HG02885 (cell line): Measurements from ENCODE around the gene PLD3.
A peak's percentile ranks its signal among the peaks of the same experiment; 100 is the strongest.
"Not testable (repeated sequence)": the region's sequence is repeated elsewhere in the genome, so short reads cannot be mapped to it uniquely, and the experiment has no call there.

Source experiments
- ATAC-seq: cut with Tn5 transposase; IDR thresholded peaks from one replicate; pipeline ENCODE4 v1.9.1; 2021; ENCODE audit warnings: mild to moderate bottlenecking; ENCODE audit not compliant: unreplicated experiment, poor library complexity

PLD3 gene

GRCh38 chr19:40360020-40360707 lies 11.7 kb downstream of the PLD3 start:
- no peak for ATAC-seq

- no peak for ATAC-seq
Observed at GRCh38 chr19:40360708-40361241, 12.3 kb downstream of the PLD3 start.

- ATAC-seq: no peak
Observed at GRCh38 chr19:40362160-40362559, 13.7 kb downstream of the PLD3 start.

GRCh38 chr19:40363069-40363468 lies 14.6 kb downstream of the PLD3 start:
- ATAC-seq: no peak

GRCh38 chr19:40365010-40365409 lies 16.5 kb downstream of the PLD3 start:
- ATAC-seq: no peak

DNA sequence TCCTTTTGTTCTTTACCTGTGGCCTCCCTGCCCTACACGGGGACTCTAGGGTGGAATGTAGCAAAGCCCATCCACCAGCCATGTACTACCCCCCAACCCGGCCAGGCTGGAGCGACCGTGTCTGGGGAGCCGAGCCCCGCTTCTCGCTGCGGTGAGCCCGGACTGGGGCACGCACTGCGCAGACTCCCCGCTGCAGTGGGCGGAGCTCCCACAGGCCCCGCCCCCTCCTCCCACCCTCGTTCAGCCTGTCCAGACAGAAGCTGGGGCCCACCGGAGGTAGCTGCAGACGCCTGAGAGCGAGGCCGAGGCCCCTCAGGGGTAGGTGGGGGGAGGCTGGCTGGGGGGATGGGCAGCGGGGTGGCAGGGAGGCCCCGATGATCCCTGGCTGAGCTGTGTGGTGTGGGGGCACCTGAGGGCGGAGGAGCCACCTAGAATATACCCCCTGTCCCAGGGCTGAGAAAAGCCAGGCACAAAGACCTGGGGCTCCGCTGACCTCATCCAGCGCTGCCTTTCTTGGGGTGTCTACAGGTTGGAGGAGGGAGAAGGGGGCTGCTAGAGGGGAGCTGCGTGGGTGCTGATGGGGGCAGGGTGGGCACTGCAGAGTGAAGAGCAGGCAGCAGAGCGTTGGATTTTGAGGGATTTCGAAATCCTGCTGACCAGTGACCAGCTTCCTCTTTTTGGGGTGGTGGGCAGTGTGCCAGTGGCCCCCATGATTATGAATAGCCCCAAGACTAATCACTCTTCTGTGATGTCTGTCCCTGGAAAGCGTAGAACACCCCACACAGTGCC lies 17.3 kb downstream of the PLD3 start:
- ATAC-seq: peak; percentile 55

GRCh38 chr19:40366697-40367561 lies 18.4 kb downstream of the PLD3 start:
- no peak for ATAC-seq

DNA sequence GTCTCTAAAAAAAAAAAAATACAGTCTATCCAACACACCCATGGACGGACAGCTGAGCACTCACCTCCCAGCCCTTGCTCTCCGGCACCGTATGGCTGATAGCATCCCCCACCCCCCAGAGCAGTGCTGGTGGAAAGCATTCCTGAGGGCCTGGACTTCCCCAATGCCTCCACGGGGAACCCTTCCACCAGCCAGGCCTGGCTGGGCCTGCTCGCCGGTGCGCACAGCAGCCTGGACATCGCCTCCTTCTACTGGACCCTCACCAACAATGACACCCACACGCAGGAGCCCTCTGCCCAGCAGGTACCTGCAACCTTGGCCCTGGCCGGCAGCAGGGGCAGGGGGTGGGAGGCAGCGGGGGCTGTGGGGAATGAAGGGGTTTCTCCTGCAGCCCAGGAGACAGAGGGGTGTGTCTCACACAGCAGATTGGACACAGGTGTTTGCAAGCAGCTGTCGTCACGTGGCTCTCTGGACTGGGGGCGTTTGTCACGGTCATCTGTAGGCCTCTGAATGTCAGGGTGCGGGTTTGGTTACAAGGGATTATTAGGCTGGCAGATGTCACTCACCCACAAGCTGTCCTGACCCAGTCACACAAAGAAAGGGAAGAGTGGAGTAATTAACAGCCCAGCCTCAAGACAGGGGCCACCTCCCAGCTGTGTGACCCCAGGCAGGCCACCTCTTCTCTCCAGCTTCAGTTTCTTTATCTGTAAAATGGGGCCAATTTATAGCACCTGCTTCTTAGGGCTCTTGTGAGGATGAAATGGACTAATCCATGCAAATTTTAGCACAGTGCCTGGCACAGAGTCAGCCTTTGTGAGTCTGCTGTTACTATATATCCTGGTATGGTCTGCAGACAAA lies 19.3 kb downstream of the PLD3 start:
- ATAC-seq: no peak

DNA sequence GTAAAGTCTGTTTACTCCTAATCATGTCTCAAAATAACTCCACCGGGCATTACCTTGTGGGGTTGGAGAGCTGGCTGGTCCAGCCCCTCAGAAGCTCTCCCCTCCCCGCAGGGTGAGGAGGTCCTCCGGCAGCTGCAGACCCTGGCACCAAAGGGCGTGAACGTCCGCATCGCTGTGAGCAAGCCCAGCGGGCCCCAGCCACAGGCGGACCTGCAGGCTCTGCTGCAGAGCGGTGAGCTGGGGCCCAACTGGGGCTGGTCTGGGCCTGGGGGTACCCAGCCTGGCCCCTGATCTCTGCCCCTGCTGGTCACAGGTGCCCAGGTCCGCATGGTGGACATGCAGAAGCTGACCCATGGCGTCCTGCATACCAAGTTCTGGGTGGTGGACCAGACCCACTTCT lies 21.3 kb downstream of the PLD3 start:
- ATAC-seq: no peak

GRCh38 chr19:40370253-40370652 lies 21.8 kb downstream of the PLD3 start:
- ATAC-seq: not testable (repeated sequence)

DNA sequence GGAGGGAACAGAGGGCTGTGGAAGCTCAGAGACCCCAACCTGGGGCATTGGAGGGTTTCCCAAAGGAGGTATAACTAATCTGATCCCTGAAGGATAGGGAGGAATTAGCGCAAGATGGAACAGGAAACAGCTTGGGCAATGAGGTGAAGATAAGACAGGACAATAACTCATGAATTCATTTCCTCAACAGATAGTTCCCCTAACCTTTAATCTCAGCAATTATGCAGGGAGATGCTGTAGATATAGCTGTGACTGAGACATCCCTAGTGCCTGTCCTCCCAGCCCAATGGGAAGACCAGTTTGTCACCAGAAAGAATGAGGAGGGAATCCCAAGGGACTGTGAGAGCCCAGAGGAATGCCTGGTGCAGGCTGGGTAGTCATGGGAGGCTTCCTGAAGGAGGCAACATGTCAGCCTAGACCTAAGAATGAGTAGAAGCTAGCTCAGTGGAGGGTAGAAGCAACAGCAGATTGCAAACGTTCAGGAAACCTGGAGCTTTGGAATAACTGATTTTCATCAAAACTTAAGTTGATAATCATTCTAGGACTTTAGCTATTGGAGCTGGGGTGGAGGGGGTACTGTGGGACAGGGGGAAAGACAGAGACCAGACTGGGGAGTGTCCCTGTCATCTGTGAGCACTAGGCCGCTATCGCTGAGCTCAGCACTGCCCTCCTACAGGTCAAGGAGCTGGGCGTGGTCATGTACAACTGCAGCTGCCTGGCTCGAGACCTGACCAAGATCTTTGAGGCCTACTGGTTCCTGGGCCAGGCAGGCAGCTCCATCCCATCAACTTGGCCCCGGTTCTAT lies 22.7 kb downstream of the PLD3 start:
- no peak for ATAC-seq

- no peak for ATAC-seq
Observed at GRCh38 chr19:40371802-40372122, 23.3 kb downstream of the PLD3 start.

DNA sequence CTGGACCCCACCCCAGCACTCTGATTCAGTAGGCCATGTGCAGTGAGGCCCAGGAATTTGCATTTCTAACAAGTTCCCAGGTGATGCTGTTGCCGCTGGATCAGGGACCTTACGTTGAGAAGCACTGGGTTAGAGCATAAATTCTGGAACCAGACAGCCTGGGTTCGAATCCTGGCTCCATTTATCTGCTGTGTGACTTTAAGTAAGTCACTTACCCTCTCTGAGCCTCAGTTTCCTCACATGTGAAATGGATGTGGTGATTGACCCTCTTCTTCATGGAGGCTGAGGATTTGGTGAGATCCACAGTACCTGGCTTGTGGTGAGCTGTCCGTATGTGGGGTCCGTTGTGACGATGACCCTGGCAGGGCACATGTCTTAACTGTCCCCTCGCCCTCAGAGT lies 25.6 kb downstream of the PLD3 start:
- no peak for ATAC-seq

DNA sequence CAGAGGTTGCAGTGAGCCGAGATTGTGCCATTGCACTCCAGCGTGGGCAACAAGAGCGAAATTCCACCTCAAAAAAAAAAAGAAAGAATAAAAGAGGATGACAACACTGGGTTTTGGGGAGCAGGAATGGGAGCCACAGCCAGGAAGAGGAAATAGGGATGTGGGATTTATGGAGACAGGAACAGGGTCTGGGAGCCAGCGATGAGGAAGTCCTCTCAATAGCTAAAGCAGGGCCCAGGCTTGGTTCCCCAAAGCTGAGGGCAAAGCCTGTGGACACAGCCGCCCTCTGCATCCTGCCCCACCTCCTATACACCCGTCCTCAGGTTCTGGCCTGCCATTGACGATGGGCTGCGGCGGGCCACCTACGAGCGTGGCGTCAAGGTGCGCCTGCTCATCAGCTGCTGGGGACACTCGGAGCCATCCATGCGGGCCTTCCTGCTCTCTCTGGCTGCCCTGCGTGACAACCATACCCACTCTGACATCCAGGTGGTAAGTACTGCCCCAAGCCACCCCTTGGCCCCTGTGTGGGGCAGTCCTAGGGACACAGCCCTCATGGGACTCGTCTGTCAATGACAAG lies 27.9 kb downstream of the PLD3 start:
- no peak for ATAC-seq

GRCh38 chr19:40377876-40378385 lies 29.4 kb downstream of the PLD3 start:
- no peak for ATAC-seq

DNA sequence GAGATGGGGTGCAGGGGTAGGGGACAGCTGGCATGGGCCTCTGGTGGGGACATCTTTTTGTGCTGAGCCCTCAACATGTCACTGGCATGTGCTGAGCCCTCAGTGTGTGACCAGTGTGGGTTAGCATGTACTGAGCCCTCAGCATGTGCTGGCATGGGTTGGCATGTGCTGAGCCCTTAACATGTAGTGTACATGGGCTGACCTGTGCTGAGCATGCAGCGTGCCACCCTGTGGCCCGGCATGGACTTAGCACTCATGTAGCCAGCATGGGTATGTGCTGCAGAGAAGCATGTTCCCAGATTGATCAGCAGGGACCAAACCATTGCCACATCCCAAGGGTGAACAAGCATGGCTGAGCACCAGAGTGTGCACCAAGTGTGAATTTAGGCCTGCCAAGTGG lies 30.0 kb downstream of the PLD3 start:
- no peak for ATAC-seq

DNA sequence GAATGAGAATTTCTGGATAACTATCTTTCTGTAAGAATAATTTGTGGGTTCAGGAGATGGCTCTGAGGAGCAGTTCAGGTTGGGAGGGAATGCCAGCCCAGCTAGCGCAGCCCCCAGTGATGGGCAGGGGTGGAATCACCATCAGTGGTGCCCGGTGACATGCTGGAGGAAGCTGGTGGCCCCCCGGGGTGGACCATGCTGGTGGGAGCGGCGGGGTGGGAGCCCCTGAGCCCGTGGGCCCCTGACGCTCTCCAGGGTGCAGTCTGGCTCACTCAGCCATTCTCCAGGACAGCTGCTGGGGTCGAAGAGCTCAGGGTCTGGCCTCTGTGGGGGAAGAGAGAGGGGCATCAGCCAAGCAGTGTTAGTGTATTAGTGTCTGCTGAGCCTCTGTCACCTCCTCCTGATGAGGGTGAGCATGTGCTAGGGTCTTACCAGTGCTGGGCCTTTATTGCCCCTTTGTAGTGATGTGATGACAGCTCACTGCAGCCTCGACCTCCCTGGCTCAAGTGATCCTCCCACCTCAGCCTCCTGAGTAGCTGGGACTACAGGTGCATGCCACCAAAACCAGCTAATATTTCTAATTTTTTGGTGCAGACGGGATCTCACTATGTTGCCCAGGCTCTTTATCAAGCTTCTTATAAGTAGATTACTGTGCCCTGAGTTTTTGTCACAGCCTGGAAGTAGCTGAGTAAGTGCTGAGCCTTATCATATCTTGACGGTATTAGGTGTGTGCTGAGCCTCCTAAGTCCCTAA lies 31.1 kb downstream of the PLD3 start:
- no peak for ATAC-seq
